GM12892 (cell line): ENCODE measurements around the gene ATP2A3.

Experiments used
- POLR2A ChIP-seq: IDR thresholded peaks from 2 replicates; pipeline ENCODE4 v1.6.1; 2011; ENCODE audit warnings: low read depth, low read length, control low read depth
- POLR2AphosphoS5 ChIP-seq: IDR thresholded peaks from 2 replicates; pipeline ENCODE4 v1.6.1; 2011; ENCODE audit warnings: low read depth, low read length, control low read depth

DNA sequence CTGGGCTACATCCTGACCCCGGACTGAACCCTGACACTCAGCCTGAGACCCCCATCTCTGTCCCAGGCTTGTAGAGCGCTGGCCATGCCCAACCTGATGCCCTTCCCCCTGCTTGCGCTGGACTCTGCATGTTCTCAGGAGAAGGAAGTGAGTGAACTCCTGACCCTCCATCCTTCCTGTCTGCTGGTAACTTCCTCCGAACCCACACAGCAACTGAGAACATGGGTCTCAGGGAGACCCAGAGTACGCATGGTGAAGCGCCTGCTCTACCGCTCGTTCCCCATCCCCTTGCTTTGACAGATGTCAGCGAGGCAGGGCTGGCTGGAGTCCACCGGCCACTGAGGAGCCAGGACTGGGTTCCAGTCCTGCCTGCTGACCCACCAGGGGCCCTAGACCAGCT, 77.5 kb downstream of the ATP2A3 start:
- TF ChIP-seq POLR2A (no peak), POLR2AphosphoS5 (no peak)
